Measurements from ENCODE around the gene OR6F1. TPM values are rescaled to one million over a fixed set of nuclear protein-coding genes. Genes with fewer than 3 reads are reported as not detected.

Gene OR6F1
- total and polyA plus RNA-seq, 2 experiments from 2014 or later = not detected

DNA sequence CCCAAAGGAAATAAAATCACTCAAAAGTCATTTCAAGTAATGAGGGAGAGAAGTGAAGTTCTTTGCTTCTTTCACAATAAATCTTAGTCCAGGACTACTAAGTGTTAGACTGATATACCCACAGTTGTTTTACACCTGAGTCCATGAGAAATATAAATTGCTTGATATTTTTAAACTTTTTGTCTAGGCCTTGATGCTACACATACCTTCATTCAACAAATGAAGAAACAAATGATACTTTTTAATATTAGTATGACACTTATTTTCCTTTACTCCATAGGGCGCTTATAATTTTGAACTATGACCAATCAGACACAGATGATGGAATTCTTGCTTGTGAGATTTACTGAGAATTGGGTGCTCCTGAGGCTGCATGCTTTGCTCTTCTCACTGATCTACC lies 21.9 kb upstream of the OR6F1 start, which contains the start of gene OR14K1 (continued):
- TF ChIP-seq, protein P1, sequence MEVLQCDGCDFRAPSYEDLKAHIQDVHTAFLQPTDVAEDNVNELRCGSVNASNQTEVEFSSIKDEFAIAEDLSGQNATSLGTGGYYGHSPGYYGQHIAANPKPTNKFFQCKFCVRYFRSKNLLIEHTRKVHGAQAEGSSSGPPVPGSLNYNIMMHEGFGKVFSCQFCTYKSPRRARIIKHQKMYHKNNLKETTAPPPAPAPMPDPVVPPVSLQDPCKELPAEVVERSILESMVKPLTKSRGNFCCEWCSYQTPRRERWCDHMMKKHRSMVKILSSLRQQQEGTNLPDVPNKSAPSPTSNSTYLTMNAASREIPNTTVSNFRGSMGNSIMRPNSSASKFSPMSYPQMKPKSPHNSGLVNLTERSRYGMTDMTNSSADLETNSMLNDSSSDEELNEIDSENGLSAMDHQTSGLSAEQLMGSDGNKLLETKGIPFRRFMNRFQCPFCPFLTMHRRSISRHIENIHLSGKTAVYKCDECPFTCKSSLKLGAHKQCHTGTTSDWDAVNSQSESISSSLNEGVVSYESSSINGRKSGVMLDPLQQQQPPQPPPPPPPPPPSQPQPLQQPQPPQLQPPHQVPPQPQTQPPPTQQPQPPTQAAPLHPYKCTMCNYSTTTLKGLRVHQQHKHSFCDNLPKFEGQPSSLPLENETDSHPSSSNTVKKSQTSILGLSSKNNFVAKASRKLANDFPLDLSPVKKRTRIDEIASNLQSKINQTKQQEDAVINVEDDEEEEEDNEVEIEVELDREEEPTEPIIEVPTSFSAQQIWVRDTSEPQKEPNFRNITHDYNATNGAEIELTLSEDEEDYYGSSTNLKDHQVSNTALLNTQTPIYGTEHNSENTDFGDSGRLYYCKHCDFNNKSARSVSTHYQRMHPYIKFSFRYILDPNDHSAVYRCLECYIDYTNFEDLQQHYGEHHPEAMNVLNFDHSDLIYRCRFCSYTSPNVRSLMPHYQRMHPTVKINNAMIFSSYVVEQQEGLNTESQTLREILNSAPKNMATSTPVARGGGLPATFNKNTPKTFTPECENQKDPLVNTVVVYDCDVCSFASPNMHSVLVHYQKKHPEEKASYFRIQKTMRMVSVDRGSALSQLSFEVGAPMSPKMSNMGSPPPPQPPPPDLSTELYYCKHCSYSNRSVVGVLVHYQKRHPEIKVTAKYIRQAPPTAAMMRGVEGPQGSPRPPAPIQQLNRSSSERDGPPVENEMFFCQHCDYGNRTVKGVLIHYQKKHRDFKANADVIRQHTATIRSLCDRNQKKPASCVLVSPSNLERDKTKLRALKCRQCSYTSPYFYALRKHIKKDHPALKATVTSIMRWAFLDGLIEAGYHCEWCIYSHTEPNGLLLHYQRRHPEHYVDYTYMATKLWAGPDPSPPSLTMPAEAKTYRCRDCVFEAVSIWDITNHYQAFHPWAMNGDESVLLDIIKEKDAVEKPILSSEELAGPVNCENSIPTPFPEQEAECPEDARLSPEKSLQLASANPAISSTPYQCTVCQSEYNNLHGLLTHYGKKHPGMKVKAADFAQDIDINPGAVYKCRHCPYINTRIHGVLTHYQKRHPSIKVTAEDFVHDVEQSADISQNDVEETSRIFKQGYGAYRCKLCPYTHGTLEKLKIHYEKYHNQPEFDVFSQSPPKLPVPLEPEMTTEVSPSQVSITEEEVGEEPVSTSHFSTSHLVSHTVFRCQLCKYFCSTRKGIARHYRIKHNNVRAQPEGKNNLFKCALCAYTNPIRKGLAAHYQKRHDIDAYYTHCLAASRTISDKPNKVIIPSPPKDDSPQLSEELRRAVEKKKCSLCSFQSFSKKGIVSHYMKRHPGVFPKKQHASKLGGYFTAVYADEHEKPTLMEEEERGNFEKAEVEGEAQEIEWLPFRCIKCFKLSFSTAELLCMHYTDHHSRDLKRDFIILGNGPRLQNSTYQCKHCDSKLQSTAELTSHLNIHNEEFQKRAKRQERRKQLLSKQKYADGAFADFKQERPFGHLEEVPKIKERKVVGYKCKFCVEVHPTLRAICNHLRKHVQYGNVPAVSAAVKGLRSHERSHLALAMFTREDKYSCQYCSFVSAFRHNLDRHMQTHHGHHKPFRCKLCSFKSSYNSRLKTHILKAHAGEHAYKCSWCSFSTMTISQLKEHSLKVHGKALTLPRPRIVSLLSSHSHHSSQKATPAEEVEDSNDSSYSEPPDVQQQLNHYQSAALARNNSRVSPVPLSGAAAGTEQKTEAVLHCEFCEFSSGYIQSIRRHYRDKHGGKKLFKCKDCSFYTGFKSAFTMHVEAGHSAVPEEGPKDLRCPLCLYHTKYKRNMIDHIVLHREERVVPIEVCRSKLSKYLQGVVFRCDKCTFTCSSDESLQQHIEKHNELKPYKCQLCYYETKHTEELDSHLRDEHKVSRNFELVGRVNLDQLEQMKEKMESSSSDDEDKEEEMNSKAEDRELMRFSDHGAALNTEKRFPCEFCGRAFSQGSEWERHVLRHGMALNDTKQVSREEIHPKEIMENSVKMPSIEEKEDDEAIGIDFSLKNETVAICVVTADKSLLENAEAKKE (CRISPR knock-in tag; IDR thresholded peaks at IDR 0.05) = no peak
- TF ChIP-seq STAT1 (IDR thresholded peaks at IDR 0.05; ENCODE audit: unreplicated experiment) (no peak), NANOG (IDR thresholded peaks at IDR 0.05; ENCODE audit: borderline replicate concordance) (no peak), JUNB (IDR thresholded peaks at IDR 0.05; ENCODE audit: unreplicated experiment) (no peak), ZNF114 (CRISPR knock-in tag; IDR thresholded peaks at IDR 0.05) (no peak), EZH2phosphoT487 (IDR thresholded peaks at IDR 0.05; ENCODE audit: unreplicated experiment) (no peak), POLR2AphosphoS5 (IDR thresholded peaks at IDR 0.05; ENCODE audit: low read depth) (no peak)
- TF ChIP-seq, protein P2, sequence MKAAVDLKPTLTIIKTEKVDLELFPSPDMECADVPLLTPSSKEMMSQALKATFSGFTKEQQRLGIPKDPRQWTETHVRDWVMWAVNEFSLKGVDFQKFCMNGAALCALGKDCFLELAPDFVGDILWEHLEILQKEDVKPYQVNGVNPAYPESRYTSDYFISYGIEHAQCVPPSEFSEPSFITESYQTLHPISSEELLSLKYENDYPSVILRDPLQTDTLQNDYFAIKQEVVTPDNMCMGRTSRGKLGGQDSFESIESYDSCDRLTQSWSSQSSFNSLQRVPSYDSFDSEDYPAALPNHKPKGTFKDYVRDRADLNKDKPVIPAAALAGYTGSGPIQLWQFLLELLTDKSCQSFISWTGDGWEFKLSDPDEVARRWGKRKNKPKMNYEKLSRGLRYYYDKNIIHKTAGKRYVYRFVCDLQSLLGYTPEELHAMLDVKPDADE (IDR thresholded peaks at IDR 0.05) = no peak

DNA sequence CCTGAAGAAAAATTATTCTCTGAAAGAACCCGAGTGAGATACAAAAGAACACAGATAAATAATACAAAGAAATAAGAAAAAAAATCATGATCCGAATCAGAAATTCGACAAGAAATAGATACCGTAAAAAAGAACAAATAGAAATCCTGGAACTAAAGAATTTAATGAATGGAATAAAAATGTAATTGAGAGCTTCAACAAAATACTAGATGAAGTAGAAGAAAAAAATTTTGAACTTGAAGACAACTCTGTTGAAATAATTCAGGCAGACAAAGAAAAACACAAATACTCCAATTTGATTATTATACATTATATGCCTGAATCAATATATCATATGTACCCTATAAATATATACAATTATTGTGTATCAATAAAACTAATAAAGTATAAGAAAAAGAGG lies 4.8 kb upstream of the OR6F1 start:
- no peak for ATAC-seq
- H3K27ac Mint-ChIP-seq = no peak overlapping the region
- H3K9me2 ChIP-seq (ENCODE audit: insufficient read depth) = no peaks in the 10 kb centered on the region
- no peaks in the 10 kb centered on the region for H3K4me1 Mint-ChIP-seq
- H3K27ac ChIP-seq (ENCODE audit: low read depth) = no peak overlapping the region
- no peak overlapping the region for H3K4me3 Mint-ChIP-seq
- no peak overlapping the region for H3K4me2 ChIP-seq
- peaks cover 55% of the 10 kb centered on the region for H3K9me3 Mint-ChIP-seq
- H3K4me3 ChIP-seq = no peak overlapping the region
- no peaks in the 10 kb centered on the region for H3K79me2 ChIP-seq (replicated peaks; ENCODE audit: insufficient read depth)
- no peaks in the 10 kb centered on the region for H3K36me3 Mint-ChIP-seq (ENCODE audit: low read depth)
- no peaks in the 10 kb centered on the region for H3F3A ChIP-seq (replicated peaks; ENCODE audit: low read depth)
- no peaks in the 10 kb centered on the region for H3K36me3 ChIP-seq (ENCODE audit: insufficient read depth)
- H4K20me1 ChIP-seq (replicated peaks; ENCODE audit: insufficient read depth) = no peaks in the 10 kb centered on the region
- H3K27me3 Mint-ChIP-seq (ENCODE audit: insufficient read depth, low read depth, poor library complexity) = no peaks in the 10 kb centered on the region
- H3K4me1 ChIP-seq (ENCODE audit: insufficient read depth) = no peaks in the 10 kb centered on the region
- DNase-seq (ENCODE audit: low spot score) = no peak
- no peak overlapping the region for H2AFZ ChIP-seq
- H3K27me3 ChIP-seq (ENCODE audit: insufficient read depth) = no peaks in the 10 kb centered on the region
- TF ChIP-seq ZNF331 (CRISPR knock-in tag; IDR thresholded peaks at IDR 0.05; ENCODE audit: low read depth) (no peak), POLR2AphosphoS5 (IDR thresholded peaks at IDR 0.05; ENCODE audit: low read depth) (no peak), EZH2phosphoT487 (IDR thresholded peaks at IDR 0.05; ENCODE audit: unreplicated experiment) (no peak), NANOG (IDR thresholded peaks at IDR 0.05; ENCODE audit: borderline replicate concordance) (no peak), ZNF114 (CRISPR knock-in tag; IDR thresholded peaks at IDR 0.05) (no peak), STAT1 (IDR thresholded peaks at IDR 0.05; ENCODE audit: unreplicated experiment) (no peak), JUNB (IDR thresholded peaks at IDR 0.05; ENCODE audit: unreplicated experiment) (no peak), EZH2 (IDR thresholded peaks at IDR 0.05; ENCODE audit: low read depth, unreplicated experiment) (no peak)
- TF ChIP-seq, protein P3, sequence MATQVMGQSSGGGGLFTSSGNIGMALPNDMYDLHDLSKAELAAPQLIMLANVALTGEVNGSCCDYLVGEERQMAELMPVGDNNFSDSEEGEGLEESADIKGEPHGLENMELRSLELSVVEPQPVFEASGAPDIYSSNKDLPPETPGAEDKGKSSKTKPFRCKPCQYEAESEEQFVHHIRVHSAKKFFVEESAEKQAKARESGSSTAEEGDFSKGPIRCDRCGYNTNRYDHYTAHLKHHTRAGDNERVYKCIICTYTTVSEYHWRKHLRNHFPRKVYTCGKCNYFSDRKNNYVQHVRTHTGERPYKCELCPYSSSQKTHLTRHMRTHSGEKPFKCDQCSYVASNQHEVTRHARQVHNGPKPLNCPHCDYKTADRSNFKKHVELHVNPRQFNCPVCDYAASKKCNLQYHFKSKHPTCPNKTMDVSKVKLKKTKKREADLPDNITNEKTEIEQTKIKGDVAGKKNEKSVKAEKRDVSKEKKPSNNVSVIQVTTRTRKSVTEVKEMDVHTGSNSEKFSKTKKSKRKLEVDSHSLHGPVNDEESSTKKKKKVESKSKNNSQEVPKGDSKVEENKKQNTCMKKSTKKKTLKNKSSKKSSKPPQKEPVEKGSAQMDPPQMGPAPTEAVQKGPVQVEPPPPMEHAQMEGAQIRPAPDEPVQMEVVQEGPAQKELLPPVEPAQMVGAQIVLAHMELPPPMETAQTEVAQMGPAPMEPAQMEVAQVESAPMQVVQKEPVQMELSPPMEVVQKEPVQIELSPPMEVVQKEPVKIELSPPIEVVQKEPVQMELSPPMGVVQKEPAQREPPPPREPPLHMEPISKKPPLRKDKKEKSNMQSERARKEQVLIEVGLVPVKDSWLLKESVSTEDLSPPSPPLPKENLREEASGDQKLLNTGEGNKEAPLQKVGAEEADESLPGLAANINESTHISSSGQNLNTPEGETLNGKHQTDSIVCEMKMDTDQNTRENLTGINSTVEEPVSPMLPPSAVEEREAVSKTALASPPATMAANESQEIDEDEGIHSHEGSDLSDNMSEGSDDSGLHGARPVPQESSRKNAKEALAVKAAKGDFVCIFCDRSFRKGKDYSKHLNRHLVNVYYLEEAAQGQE (IDR thresholded peaks at IDR 0.05; ENCODE audit: unreplicated experiment) = no peak
- TF ChIP-seq, protein P4, sequence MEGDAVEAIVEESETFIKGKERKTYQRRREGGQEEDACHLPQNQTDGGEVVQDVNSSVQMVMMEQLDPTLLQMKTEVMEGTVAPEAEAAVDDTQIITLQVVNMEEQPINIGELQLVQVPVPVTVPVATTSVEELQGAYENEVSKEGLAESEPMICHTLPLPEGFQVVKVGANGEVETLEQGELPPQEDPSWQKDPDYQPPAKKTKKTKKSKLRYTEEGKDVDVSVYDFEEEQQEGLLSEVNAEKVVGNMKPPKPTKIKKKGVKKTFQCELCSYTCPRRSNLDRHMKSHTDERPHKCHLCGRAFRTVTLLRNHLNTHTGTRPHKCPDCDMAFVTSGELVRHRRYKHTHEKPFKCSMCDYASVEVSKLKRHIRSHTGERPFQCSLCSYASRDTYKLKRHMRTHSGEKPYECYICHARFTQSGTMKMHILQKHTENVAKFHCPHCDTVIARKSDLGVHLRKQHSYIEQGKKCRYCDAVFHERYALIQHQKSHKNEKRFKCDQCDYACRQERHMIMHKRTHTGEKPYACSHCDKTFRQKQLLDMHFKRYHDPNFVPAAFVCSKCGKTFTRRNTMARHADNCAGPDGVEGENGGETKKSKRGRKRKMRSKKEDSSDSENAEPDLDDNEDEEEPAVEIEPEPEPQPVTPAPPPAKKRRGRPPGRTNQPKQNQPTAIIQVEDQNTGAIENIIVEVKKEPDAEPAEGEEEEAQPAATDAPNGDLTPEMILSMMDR (conservative IDR thresholded peaks at IDR 0.05; ENCODE audit: low read depth in 2 of 2) = no peak

Measured in GM23338 (cell line).